MCF 10A (cell line): ENCODE data around the gene TRIP6. TPM values are rescaled to one million over a fixed set of nuclear protein-coding genes. Genes with fewer than 3 reads are reported as not detected.

Experiments
- BruUV-seq: library from RNA; stranded (reverse); fragments of 400-500 nt; replicated peaks from 2 replicates; lab custom pipeline; 2021; lab: Mats Ljungman, UMichigan
- CTCF ChIA-PET: fragments of 300-600 bp; sonication (Branson Sonifier 250); formaldehyde crosslinking; extraction: SDS; loops from one replicate; lab custom pipeline; 2021; ENCODE audit warnings: antibody characterized with exemption, inconsistent platforms; lab: Yijun Ruan, JAX
- POLR2A ChIA-PET: fragments of 300-600, 350-650 bp; sonication (Branson Sonifier 250); formaldehyde crosslinking; extraction: SDS; loops from one replicate; lab custom pipeline; 2020; ENCODE audit warnings: antibody characterized with exemption, inconsistent platforms; lab: Yijun Ruan, JAX
- DNase-seq: peaks from one replicate; pipeline ENCODE4 v3.0.0-alpha.2; 2018; ENCODE audit not compliant: unreplicated experiment
- H3K27ac Mint-ChIP-seq: one replicate; pipeline ENCODE4 v1.8.0; 2022; ENCODE audit warnings: mild to moderate bottlenecking, low read depth, mixed read lengths; ENCODE audit not compliant: unreplicated experiment
- H3K27me3 Mint-ChIP-seq: one replicate; pipeline ENCODE4 v1.8.0; 2022; ENCODE audit warnings: mixed read lengths; ENCODE audit not compliant: insufficient read depth, unreplicated experiment
- H3K36me3 Mint-ChIP-seq: one replicate; pipeline ENCODE4 v1.8.0; 2022; ENCODE audit warnings: mild to moderate bottlenecking, moderate library complexity, mixed read lengths; ENCODE audit not compliant: insufficient read depth, unreplicated experiment
- H3K4me1 Mint-ChIP-seq: one replicate; pipeline ENCODE4 v1.8.0; 2022; ENCODE audit warnings: mixed read lengths; ENCODE audit not compliant: insufficient read depth, unreplicated experiment
- H3K4me3 Mint-ChIP-seq: one replicate; pipeline ENCODE4 v1.8.0; 2022; ENCODE audit warnings: mild to moderate bottlenecking, moderate library complexity, mixed read lengths; ENCODE audit not compliant: unreplicated experiment
- H3K9me3 Mint-ChIP-seq: one replicate; pipeline ENCODE4 v1.8.0; 2022; ENCODE audit warnings: mixed read lengths; ENCODE audit not compliant: unreplicated experiment
- intact Hi-C: fragments of 100-400 bp; cut with micrococcal nuclease; formaldehyde crosslinking; loops from 2 replicates; pipeline ENCODE4 v1.14.1; 2022
- total RNA-seq: library from RNA; stranded (reverse); gene quantifications from 2 replicates; pipeline ENCODE4 v1.2.3, GENCODE V29; 2022
- TF ChIP-seq, protein P1 (sequence below): fragments of 200-600 bp; IDR thresholded peaks from one replicate; pipeline ENCODE4 v1.8.0; 2022; ENCODE audit warnings: antibody characterized with exemption, mild to moderate bottlenecking; ENCODE audit not compliant: unreplicated experiment

The TRIP6 gene
- total RNA-seq, 1 experiment from 2014 or later: 132 TPM

DNA sequence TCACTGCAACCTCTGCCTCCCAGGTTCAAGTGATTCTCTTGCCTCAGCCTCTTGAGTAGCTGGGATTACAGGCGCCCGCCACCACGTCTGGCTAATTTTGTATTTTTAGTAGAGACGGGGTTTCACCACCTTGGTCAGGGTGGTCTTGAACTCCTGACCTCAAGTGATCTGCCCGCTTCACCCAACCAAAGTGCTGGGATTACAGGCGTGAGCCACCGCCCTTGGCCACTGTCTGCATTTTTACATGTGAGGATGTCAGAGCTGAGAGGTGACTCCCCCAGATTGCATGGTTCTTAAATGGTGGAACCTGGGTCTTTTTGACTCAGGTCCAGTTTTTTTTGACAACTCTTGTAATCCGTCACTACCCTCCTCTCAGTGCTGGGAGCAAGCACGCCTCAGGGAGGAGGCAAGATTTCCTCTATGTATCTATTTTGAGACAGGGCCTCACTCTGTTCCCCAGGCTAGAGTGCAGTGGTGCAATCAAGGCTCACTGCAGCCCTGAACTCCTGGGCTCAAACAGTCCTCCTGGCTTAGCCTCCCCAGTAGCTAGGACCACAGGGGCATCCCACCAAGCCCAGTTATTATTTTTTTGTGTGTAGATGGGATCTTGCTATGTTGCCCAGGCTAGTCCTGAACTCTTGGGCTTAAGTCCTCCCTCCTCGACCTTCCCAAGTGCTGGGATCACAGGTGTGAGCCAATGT lies 6.6 kb downstream of the TRIP6 start:
- no TSS peak for BruUV-seq
- no peaks in the 10 kb centered on the region for H3K9me3 Mint-ChIP-seq
- TF ChIP-seq, protein P1, sequence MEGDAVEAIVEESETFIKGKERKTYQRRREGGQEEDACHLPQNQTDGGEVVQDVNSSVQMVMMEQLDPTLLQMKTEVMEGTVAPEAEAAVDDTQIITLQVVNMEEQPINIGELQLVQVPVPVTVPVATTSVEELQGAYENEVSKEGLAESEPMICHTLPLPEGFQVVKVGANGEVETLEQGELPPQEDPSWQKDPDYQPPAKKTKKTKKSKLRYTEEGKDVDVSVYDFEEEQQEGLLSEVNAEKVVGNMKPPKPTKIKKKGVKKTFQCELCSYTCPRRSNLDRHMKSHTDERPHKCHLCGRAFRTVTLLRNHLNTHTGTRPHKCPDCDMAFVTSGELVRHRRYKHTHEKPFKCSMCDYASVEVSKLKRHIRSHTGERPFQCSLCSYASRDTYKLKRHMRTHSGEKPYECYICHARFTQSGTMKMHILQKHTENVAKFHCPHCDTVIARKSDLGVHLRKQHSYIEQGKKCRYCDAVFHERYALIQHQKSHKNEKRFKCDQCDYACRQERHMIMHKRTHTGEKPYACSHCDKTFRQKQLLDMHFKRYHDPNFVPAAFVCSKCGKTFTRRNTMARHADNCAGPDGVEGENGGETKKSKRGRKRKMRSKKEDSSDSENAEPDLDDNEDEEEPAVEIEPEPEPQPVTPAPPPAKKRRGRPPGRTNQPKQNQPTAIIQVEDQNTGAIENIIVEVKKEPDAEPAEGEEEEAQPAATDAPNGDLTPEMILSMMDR: no peak
- H3K4me1 Mint-ChIP-seq: peaks cover 27% of the 10 kb centered on the region
- DNase-seq: no peak
- CTCF ChIA-PET: interaction anchor here (0.8 to 1.3 kb wide), 3 partner anchors 12 to 168 kb away, joined by 3 read pairs; partner anchors contain the start of genes POP7 and UFSP1
- H3K4me3 Mint-ChIP-seq: peak overlapping the region; percentile 97
- intact Hi-C loops: no loop called here
- peak overlapping the region; percentile 98 for H3K27ac Mint-ChIP-seq
- POLR2A ChIA-PET: interaction anchor here (7.2 kb wide), 1 partner anchor 15 kb away, joined by 157 read pairs; the partner anchor contains the start of gene UFSP1
- H3K36me3 Mint-ChIP-seq: peaks cover 91% of the 10 kb centered on the region
- H3K27me3 Mint-ChIP-seq: no peaks in the 10 kb centered on the region

DNA sequence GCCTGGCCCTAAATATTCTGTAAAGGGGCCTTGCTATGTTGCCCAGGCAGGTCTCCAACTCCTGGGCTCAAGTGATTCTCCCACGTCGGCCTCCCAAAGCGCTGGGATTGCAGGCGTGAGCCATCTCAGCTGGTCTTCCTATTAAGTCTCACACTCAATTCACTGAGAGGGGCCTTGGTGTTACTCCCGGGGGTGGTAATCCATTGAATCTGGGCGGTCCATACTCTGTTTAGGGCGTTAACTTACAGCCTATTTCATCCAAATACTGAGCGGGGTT lies 7.1 kb downstream of the TRIP6 start:
- intact Hi-C loops: no loop called here
- Mint-ChIP-seq H3K27me3 (no peaks in the 10 kb centered on the region), H3K4me3 (peak overlapping the region; percentile 97), H3K27ac (peak overlapping the region; percentile 98), H3K9me3 (no peaks in the 10 kb centered on the region), H3K36me3 (peaks cover 91% of the 10 kb centered on the region), H3K4me1 (peaks cover 30% of the 10 kb centered on the region)
- ChIA-PET POLR2A (interaction anchor here (1.4 to 7.2 kb wide), 2 partner anchors 15 to 74 kb away, joined by 7 to 157 read pairs; partner anchors contain the start of gene UFSP1), CTCF (interaction anchor here (1.0 to 1.3 kb wide), 2 partner anchors 15 to 168 kb away, joined by 3 read pairs; partner anchors contain the start of genes POP7 and UFSP1)
- no peak for DNase-seq
- TF ChIP-seq, protein P1: no peak
- no TSS peak for BruUV-seq

DNA sequence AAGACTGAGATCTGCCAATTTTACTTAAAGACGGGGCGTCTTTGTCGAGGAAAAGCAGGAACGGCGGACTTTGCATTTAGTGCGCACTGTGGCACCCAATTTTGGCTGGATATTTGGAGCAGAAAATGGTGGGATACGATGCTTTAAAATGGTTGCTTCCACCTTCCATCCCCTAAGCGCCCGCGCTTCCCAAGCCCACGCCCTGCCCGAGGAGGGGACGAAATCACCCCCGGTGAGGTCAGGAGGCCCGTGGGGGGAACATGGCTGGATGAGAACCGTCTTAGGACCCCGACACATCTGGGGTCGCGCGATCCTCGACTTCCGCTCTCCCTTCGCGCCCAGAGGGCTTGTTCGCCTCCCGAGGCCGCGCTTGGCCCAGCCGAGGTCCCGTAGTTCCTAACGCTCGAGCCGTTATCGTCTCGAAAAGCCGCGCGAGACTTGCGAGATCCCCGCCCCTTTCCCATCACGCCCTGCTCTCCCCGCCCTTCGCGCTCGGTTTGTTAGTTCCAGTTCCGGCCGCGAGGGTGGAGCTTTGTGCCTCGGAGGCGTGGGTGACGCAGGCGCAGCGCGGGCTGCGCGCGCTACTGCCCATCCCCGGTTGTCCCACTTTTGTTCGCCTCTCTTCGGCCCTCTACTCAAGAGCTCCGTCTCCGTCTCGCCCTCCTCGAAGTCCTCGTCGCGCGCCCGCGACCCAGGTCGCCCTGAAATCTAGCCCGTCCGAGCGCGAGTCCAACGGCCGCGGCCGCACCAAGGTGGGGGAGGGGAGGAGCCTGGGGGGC lies 7.6 kb downstream of the TRIP6 start, which contains the start of gene SRRT:
Gene SRRT (plus strand): TSS at position 527 of the 779 bp plus-strand sequence. CDS start 488 bp downstream, outside the sequence.
- peak within 1 kb of the TSS; percentile 97 for H3K4me3 Mint-ChIP-seq
- intact Hi-C loops: no loop called here
- H3K9me3 Mint-ChIP-seq: no peaks in the 10 kb centered on the region
- H3K4me1 Mint-ChIP-seq: peaks cover 30% of the 10 kb centered on the region
- BruUV-seq: TSS peak; percentile 95
- H3K27me3 Mint-ChIP-seq: no peaks in the 10 kb centered on the region
- H3K36me3 Mint-ChIP-seq: peaks cover 94% of the 10 kb centered on the region
- TF ChIP-seq, protein P1: no peak
- DNase-seq: peak; percentile 99
- ChIA-PET POLR2A (interaction anchor here (0.6 to 7.2 kb wide), 27 partner anchors 7 to 825 kb away, joined by 3 to 157 read pairs (median 5); partner anchors contain the start of genes EPHB4, FBXO24, LRCH4 and PLOD3), CTCF (interaction anchor here (0.5 to 2.1 kb wide), 6 partner anchors 12 to 405 kb away, joined by 3 to 10 read pairs (median 3); partner anchors contain the start of genes POP7 and UFSP1)
- peak within 1 kb of the TSS; percentile 98 for H3K27ac Mint-ChIP-seq
